GM19372 (cell line): ENCODE measurements around the gene FRS3.

Experiments used
- ATAC-seq: cut with Tn5 transposase; IDR thresholded peaks from one replicate; pipeline ENCODE4 v1.9.1; 2021; ENCODE audit warnings: mild to moderate bottlenecking, low read depth, moderate library complexity; ENCODE audit not compliant: unreplicated experiment

FRS3 gene

GRCh38 chr6:41730531-41731436 is 48.9 kb downstream of the FRS3 start:
- no peak for ATAC-seq

GRCh38 chr6:41729624-41730023 is 50.1 kb downstream of the FRS3 start:
- no peak for ATAC-seq

GRCh38 chr6:41728954-41729353 is 50.7 kb downstream of the FRS3 start:
- ATAC-seq, result no peak

- ATAC-seq, result no peak
Measured at GRCh38 chr6:41728073-41728936, 51.4 kb downstream of the FRS3 start.

- no peak for ATAC-seq
Measured at GRCh38 chr6:41727705-41728072, 52.0 kb downstream of the FRS3 start.

- no peak for ATAC-seq
Measured at GRCh38 chr6:41726876-41727275, 52.8 kb downstream of the FRS3 start.

GRCh38 chr6:41724586-41725501 is 54.9 kb downstream of the FRS3 start:
- ATAC-seq, result no peak

GRCh38 chr6:41724228-41724580 is 55.5 kb downstream of the FRS3 start:
- no peak for ATAC-seq

- peak; percentile 69 for ATAC-seq
Measured at GRCh38 chr6:41723530-41724227, 56.0 kb downstream of the FRS3 start.

- no peak for ATAC-seq
Measured at GRCh38 chr6:41722969-41723529, 56.7 kb downstream of the FRS3 start.

- no peak for ATAC-seq
Measured at GRCh38 chr6:41721414-41721813, 58.3 kb downstream of the FRS3 start.

- no peak for ATAC-seq
Measured at GRCh38 chr6:41720783-41721182, 58.9 kb downstream of the FRS3 start.

- ATAC-seq, result no peak
Measured at GRCh38 chr6:41720262-41720620, 59.5 kb downstream of the FRS3 start.
